Activated CD4-positive, alpha-beta T cell treated with anti-CD3 and anti-CD28 coated beads, Interleukin-2, amount 50 U/mL, for 4 hours (primary cell): ENCODE measurements around the gene FKBP5.
"Not testable (repeated sequence)": the region's sequence is repeated elsewhere in the genome, so short reads cannot be mapped to it uniquely, and the experiment has no call there.

Source experiments
- DNase-seq, 2 experiments: peaks; one replicate each; pipeline ENCODE4 v3.0.0-alpha.2; 2020

FKBP5 gene

GRCh38 chr6:35688605-35689322 lies at the start of gene FKBP5:
Gene FKBP5 (minus strand): TSS chr6:35688915. CDS start chr6:35642824, 46,091 bp downstream.
- DNase-seq: peak; percentile 78 to 82

DNA sequence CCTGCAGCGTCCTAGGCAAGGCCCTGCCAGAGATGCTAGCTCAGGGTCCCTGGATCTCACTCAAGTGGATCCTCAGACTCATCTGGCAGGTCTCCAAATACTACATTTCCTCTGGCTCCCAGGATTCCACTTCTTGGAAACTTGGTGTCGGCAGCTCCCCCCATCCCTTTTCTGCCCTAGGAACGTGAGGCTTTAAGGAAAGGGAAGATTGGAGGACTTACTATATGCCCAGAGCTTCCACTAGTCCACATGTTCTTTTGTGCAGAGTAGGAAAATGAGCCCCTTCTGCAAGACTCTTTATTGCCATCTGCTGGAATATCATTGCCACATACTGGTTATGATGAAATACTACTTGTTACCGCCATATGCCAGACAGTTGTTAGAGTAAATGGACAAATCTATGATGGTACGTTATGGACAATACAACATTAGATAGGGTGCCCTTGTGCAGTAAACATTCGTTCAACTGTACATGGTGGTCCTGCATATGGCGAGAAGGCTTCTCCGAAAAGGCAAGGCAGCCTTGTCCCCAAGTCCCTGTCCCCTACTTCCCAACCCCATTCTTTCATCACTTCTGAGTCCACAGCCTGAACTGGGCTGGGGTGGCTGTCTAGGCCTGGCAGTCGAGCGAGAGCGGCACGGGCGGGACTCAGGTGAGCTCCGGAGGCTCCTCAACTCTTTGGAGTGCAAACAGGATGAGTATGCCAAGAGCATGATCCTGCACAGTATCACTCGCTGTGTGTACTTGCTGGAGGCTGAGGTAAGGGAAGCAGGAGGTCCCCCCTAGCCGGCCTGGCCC lies 48.9 kb upstream of the FKBP5 start:
- DNase-seq: no peak

GRCh38 chr6:35736982-35737412 lies 48.3 kb upstream of the FKBP5 start, which contains the start of gene ARMC12:
Gene ARMC12 (plus strand): TSS chr6:35737032. CDS start chr6:35737109, 77 bp downstream.
- no peak for DNase-seq

- DNase-seq: peak; percentile 83 to 89
Measured at GRCh38 chr6:35736253-35736894, 47.7 kb upstream of the FKBP5 start.

- DNase-seq: no peak
Measured at GRCh38 chr6:35735452-35735851, 46.7 kb upstream of the FKBP5 start.

- DNase-seq: not testable (repeated sequence)
Measured at GRCh38 chr6:35734319-35734718, 45.6 kb upstream of the FKBP5 start.

DNA sequence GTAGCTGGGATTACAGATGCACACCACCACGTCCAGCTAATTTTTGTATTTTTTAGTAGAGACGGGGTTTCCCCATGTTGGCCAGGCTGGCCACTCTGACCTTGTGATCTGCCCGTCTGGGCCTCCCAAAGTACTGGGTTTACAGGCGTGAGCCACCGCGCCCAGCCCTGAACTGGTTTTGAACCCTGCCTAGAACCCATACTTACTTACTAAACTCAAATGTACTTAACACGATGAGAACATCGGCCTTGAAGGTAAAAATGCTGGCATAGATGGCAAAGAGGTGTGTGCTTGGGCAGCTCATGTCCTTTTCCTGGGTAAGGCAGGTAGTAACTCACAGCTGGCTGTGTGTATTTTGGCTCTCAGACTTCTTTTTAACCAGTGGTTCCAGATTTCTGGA lies 44.9 kb upstream of the FKBP5 start:
- no peak for DNase-seq

DNA sequence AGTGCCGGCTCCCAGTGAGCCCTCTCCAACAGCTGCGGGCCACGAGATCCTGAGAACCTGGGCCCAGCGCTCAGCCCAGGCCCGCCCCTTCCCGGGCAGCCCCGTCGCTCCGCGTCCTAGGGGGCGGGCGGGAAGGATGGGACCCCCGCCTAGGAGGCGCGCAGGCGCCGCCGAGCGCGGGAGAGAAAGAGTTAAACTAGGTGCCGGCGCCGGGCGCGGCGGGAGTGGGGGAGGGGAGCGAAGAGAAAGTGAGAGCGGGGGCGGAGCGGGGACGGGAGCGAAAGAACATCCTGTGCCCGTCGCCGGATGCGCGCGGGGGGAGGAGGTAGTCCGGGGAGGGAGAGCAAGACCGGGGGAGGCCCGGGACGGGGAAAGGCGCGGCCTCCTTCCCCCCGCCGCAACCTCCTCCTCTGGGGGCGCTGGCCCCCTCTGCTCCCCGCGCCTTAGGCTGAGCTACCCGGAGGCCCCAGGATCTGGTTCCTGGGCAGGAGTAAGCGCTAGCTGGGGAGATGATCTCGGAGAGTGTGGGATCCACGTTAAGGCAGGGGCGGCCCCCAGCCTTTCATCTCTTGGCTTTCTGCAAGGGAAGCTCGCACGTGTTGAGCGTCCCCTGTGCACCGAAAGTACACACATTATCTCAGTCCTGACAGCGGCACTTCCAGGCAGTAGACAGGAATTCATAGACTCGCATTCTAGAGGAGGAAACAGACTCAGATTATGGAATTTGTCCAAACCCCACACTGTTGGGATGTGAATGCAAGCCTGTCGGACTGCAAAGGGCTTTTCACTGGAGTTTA lies 43.2 kb upstream of the FKBP5 start:
- DNase-seq: peak; percentile 90

- peak; percentile 90 to 91 for DNase-seq
Measured at GRCh38 chr6:35731414-35731735, 42.7 kb upstream of the FKBP5 start.

DNA sequence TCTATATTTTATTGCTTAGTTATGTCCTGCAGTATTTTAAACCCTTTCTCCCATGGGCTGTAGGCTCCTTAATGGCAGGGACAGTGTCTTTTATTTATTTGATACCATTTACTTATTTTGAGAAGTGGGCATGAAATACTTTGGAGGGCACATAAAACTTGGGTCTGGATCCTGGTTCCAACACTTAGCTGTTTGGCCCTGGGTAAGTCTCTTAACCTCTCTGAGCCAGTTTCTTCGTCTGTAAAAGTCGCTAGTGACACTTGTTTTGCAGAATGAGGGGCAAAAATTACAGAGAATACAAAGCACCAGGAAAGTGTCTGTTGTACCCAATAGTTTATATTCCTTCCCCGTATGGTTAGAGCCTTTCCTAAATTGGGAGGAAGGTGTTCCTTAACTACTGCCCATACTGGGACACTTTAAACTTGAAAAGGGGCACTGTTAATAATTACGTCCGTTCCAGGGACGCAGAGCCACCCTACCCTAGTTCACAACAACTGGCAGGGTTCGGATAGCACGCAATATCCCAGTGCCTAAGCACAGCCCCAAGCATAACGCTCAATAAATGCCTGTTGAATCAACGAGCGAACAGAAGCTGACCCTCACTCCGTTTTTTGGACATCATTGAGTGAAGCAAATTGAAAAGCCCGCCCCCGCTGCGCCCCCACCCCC lies 42.2 kb upstream of the FKBP5 start:
- DNase-seq: no peak

DNA sequence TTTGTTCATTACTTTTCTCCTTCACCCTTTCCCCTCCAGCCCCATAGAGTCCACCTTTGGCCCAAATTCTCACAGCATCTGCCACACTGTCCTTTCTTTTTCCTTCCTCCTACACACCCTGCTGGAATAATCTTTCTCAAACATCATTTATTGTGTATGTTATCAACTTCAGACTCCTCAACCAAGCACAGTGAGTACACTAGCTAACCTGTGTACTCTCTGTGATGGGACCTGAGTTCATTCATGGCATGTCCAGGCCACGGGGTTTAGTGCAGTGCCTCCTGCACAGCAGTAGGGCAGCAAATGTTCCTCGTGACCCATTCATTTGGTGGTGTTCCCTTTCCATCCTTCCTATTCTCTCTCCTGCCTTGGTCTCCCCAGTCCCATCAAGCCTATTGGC lies 41.0 kb upstream of the FKBP5 start:
- no peak for DNase-seq

DNA sequence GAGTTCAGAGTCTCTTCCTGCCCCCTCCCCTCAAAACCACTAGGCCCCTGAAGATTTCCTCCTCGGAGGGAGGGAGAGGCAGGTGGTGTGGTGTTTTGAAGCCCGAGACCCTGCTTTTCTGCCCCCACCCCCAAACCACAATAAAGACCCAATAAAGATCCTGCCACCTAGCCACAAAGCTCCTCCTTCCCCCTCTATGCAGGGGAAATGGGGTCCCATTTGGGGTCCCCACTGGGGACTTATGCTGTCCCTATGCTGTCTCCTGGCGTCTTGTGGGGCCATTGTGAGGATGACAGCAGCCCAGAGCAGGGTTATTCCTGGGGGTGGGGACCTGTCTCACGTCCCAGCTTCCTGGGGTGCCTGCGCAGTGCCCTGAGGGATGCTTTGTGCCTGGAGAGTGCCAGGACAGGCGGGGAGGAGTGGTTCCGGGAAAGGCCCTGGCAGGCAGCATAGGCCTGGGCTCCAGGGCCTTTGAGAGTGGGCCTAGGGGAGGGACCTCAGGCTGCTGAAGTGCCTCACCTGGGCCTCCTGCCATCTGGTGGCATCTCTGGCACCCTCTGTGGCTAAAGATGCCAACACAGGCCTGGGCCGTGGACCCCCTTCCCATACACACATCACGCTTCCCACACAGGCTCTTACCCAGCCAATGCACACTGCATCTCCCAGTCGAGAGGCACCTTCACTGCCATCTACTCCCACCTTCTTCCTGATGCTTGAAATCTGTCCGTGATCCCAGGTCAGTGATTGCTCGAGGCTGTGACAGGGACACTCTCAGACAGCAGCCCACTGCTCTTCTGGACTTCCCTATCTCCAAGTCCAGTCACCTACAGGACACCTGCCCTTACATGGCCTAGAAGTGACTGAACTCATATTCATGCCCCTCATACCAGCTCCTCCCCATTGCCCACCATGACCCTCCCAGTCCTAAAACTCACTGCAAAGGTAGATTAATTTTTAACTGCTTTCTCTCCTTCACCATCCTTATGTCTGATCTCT lies 40.3 kb upstream of the FKBP5 start:
- peak in 1 of 2 experiments; percentile 36 for DNase-seq

DNA sequence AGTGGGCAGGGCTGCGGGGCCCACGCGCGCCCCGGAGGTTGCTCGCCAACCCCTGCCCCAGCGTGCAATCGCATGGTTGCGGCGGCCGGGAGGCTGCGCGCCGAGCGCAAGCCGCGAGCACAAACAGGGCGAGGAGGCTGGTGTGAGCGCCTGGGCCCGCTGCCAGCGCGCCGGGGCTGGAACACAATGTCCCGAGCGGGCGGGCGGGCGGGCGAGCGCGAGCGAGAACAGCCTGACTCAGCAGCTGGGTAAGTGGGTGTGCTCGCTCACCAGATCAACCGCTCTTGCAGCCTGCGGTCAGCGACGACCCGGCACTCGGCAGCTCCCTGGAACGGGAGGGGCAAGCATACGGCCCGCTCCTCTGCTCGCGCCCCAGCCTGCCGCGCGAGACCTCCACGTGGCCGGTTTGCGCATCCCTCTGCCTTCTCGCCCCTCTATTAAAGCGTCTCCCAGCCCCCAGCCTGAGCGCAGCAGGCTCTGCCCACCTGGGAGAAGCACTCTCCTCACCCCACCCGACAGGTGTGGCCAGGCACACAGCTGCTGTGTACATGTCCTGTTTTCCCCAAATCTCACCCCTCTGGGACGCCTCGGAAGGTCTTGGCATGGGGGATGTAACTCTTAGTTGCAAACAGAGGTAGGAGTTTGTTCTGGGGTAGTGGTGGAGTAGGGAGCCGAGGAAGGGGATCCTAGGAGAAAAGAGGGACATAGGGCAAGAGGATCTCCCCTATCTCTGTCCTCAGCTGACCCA lies 39.4 kb upstream of the FKBP5 start:
- DNase-seq: peak; percentile 69 to 78

DNA sequence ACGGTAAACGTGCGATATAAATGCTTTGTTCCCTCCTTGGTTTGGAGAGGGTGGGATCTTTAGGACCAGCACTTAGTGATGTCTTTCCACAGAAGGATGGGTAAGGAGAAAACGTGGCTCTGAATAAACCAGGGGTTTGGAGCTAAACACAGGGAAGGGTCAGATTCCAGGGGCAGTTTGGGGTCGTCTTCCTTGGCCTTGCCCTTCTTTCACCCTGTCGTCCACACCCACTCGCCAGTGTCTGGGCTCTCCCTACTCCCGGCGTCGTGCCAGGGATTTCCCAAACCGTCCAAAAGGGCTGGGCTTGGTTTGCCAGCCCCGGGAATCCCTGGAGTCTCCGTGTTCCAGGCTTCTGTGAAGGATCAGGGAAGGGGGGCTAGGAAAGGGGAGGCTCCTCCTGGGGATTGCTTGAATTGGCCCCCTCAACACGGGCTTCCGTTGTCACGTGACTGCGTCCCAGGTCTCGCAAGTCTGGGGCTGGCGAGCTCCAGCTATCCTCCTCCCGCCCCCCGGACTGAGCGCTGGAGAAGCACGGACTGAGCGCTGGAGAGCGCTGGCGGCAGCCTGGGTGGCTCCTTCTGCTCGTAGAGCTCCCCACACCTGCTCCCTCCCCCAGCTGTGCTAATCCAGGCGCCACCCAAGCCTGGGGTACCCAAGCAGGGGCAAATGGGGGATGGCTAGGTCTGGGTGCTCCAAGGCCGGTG lies 38.7 kb upstream of the FKBP5 start:
- DNase-seq: peak in 1 of 2 experiments; percentile 34

DNA sequence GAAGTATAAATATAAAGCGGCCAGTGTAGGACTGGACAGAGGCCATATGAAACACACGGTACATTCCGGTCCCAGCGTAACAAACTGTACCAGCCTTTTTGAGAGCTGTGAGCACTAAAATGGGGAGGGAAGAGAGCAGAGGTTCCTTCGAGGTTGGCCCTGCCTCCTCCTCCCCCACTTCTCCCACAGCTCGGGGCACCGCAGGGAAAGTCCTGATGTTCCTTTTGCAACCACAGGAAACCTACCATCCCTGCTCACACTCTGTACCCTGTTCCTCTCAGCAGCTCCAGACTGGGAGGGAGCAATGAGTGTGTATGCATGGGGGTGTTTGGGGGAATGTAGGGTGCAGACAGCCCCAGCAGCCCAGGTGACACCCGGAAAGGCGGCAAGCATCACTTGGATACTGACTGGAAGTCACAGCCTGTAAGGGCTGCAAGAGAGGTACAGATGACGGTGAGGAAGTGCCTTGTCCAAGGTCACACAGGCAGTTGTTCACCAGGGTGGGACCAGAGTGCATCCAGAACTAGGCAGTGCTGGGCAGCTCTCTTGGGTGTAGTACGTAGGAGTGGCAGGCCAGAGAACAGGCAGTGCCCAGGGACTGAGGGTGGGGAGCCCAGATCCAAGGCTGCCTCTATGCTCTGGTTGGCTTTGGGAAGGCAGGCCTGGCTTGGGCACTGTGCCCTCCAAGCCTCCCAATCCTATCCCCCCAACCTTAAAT lies 37.2 kb upstream of the FKBP5 start:
- no peak for DNase-seq

GRCh38 chr6:35725081-35725708 lies 36.5 kb upstream of the FKBP5 start:
- no peak for DNase-seq

DNA sequence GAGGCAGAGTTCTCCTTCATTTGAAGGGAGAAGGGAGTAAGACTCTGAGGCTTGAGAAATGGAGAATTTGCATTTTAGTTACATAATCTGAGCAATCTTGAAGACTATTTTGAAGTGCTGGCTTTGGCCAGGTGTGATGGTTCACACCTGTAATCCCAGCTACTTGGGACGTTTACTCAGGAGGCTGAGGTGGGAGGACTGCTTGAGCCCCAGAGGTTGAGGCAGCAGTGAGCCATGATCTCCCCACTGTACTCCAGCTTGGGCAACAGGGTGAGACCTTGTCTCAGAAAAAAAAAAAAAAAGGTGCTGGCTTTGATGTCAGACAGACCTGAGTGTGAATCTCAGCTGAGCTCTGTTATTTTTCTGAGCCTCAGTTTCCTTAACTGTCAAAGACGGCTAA lies 35.8 kb upstream of the FKBP5 start:
- DNase-seq: no peak

- no peak for DNase-seq
Measured at GRCh38 chr6:35724059-35724458, 35.3 kb upstream of the FKBP5 start.
